Fibroblast of skin of right biceps (primary cell): ENCODE data around the gene TTLL9.

Experiments used
- DNase-seq: peaks from one replicate; pipeline ENCODE4 v3.0.0-alpha.2; 2013

TTLL9 gene

GRCh38 chr20:31951530-31952453 lies 81.4 kb downstream of the TTLL9 start, which contains the start of gene PDRG1:
PDRG1 (minus strand) TSS chr20:31952046; CDS start chr20:31951961, 85 bp downstream.
- peak; percentile 95 for DNase-seq

- no peak for DNase-seq
Measured at GRCh38 chr20:31953556-31954148, 83.2 kb downstream of the TTLL9 start.

- no peak for DNase-seq
Measured at GRCh38 chr20:31954500-31954899, 84.1 kb downstream of the TTLL9 start.

GRCh38 chr20:31956556-31957526 lies 86.4 kb downstream of the TTLL9 start:
- DNase-seq: no peak

GRCh38 chr20:31962761-31963160 lies 92.3 kb downstream of the TTLL9 start:
- DNase-seq: no peak

- DNase-seq: no peak
Measured at GRCh38 chr20:31963889-31964288, 93.5 kb downstream of the TTLL9 start.

GRCh38 chr20:31966991-31967655 lies 96.7 kb downstream of the TTLL9 start:
- DNase-seq: no peak

- no peak for DNase-seq
Measured at GRCh38 chr20:31967830-31968249, 97.4 kb downstream of the TTLL9 start, which contains the start of gene XKR7. XKR7 (plus strand) TSS chr20:31968151; CDS start chr20:31968176, 25 bp downstream.

- peak; percentile 64 for DNase-seq
Measured at GRCh38 chr20:31968291-31969126, 98.1 kb downstream of the TTLL9 start.

- no peak for DNase-seq
Measured at GRCh38 chr20:31969991-31970390, 99.6 kb downstream of the TTLL9 start.

GRCh38 chr20:31972471-31973021 lies 102.1 kb downstream of the TTLL9 start:
- DNase-seq: no peak

GRCh38 chr20:31974296-31974695 lies 103.9 kb downstream of the TTLL9 start:
- DNase-seq: no peak

- no peak for DNase-seq
Measured at GRCh38 chr20:31974951-31975487, 104.6 kb downstream of the TTLL9 start.

GRCh38 chr20:31975874-31976273 lies 105.4 kb downstream of the TTLL9 start:
- DNase-seq: no peak

- no peak for DNase-seq
Measured at GRCh38 chr20:31977080-31977479, 106.6 kb downstream of the TTLL9 start.

GRCh38 chr20:31979713-31980426 lies 109.4 kb downstream of the TTLL9 start:
- no peak for DNase-seq

- no peak for DNase-seq
Measured at GRCh38 chr20:31981784-31982183, 111.3 kb downstream of the TTLL9 start.

- DNase-seq: no peak
Measured at GRCh38 chr20:31984981-31985471, 114.6 kb downstream of the TTLL9 start.

GRCh38 chr20:31987744-31988143 lies 117.3 kb downstream of the TTLL9 start:
- DNase-seq: peak; percentile 6
